Stimulated activated CD8-positive, alpha-beta memory T cell treated with anti-CD3 and anti-CD28 coated beads, Interleukin-12 subunit alpha, Interleukin-12 subunit beta, amount 100 ng/mL, for 24 hours (primary cell): ENCODE data around the gene TLE5.
"Not testable (repeated sequence)": the region's sequence is repeated elsewhere in the genome, so short reads cannot be mapped to it uniquely, and the experiment has no call there.

Experiments
- DNase-seq: peaks from one replicate; pipeline ENCODE4 v3.0.0-alpha.2; 2020; ENCODE audit errors: extremely low read depth

The TLE5 gene

GRCh38 chr19:3061182-3062161 lies 823 bp downstream of the TLE5 start:
- no peak for DNase-seq

- no peak for DNase-seq
Observed at GRCh38 chr19:3060857-3061181, 1.5 kb downstream of the TLE5 start.

GRCh38 chr19:3059653-3060052 lies 2.6 kb downstream of the TLE5 start:
- DNase-seq, result no peak

GRCh38 chr19:3058821-3059314 lies 3.4 kb downstream of the TLE5 start:
- no peak for DNase-seq

GRCh38 chr19:3058009-3058820 lies 4.1 kb downstream of the TLE5 start:
- DNase-seq, result no peak

- no peak for DNase-seq
Observed at GRCh38 chr19:3057275-3057714, 5.0 kb downstream of the TLE5 start.

GRCh38 chr19:3056417-3057088 lies 5.7 kb downstream of the TLE5 start:
- no peak for DNase-seq

- no peak for DNase-seq
Observed at GRCh38 chr19:3055741-3056416, 6.4 kb downstream of the TLE5 start.

- DNase-seq, result no peak
Observed at GRCh38 chr19:3054972-3055740, 7.1 kb downstream of the TLE5 start.

- no peak for DNase-seq
Observed at GRCh38 chr19:3054265-3054971, 7.9 kb downstream of the TLE5 start.

GRCh38 chr19:3053780-3054179 lies 8.5 kb downstream of the TLE5 start:
- DNase-seq, result no peak

- no peak for DNase-seq
Observed at GRCh38 chr19:3053218-3053621, 9.1 kb downstream of the TLE5 start.

- DNase-seq, result not testable (repeated sequence)
Observed at GRCh38 chr19:3050016-3050415, 12.3 kb downstream of the TLE5 start.

- DNase-seq, result no peak
Observed at GRCh38 chr19:3049089-3049488, 13.2 kb downstream of the TLE5 start.

- no peak for DNase-seq
Observed at GRCh38 chr19:3048190-3048533, 14.1 kb downstream of the TLE5 start.

- no peak for DNase-seq
Observed at GRCh38 chr19:3047496-3048189, 14.7 kb downstream of the TLE5 start.

- no peak for DNase-seq
Observed at GRCh38 chr19:3046698-3047495, 15.4 kb downstream of the TLE5 start.

GRCh38 chr19:3045885-3046697 lies 16.2 kb downstream of the TLE5 start:
- no peak for DNase-seq
